ENCODE measurements around the gene SUN3. TPM values are rescaled to one million over a fixed set of nuclear protein-coding genes. Genes with fewer than 3 reads are reported as not detected.

The SUN3 gene
- total and polyA plus RNA-seq, 8 donors, result not detected

GRCh38 chr7:47978790-47979144 is 50.1 kb downstream of the SUN3 start:
- H3K27me3 ChIP-seq, result no peaks in the 10 kb centered on the region
- intact Hi-C loops (cut with DNase I), result no loop called here
- DNase-seq (no peak), ATAC-seq (no peak), FAIRE-seq (no peak)
- peak overlapping the region in 3 of 4 donors; percentile 51 to 81 (median 75) for H3K27ac ChIP-seq
- H3K4me1 ChIP-seq, result peaks cover 0 to 14% (median 8%) of the 10 kb centered on the region in 3 donors
- WGBS, 2 donors, result 2 to 4% methylated on average over 4 of the region's 4 CpGs
- H3K36me3 ChIP-seq, result peaks cover 0 to 41% (median 20%) of the 10 kb centered on the region in 3 donors
- no peaks in the 10 kb centered on the region for H3K9me3 ChIP-seq
- TF ChIP-seq CTCF (IDR thresholded peaks at IDR 0.05), result no peak
- peak overlapping the region; percentile 38 to 76 (median 51) for H3K4me3 ChIP-seq

GRCh38 chr7:47973739-47974138 is 55.2 kb downstream of the SUN3 start:
- peaks cover 0 to 53% (median 27%) of the 10 kb centered on the region in 3 donors for H3K36me3 ChIP-seq
- ATAC-seq, result no peak
- no peak for DNase-seq

GRCh38 chr7:47970761-47971160 is 58.1 kb downstream of the SUN3 start:
- H3K27me3 ChIP-seq, result no peaks in the 10 kb centered on the region
- H3K36me3 ChIP-seq, result peaks cover 0 to 50% (median 19%) of the 10 kb centered on the region in 3 donors
- ATAC-seq (peak in 1 of 4 donors; percentile 28), FAIRE-seq (peak; percentile 39), DNase-seq (no peak)
- TF ChIP-seq CTCF (IDR thresholded peaks at IDR 0.05), result no peak
- intact Hi-C loops (cut with DNase I), result no loop called here
- WGBS, 2 donors, result 66 to 71% methylated on average over 1 of the region's 1 CpG
- H3K4me3 ChIP-seq, result no peak overlapping the region
- H3K4me1 ChIP-seq, result no peaks in the 10 kb centered on the region
- peak overlapping the region in 2 of 4 donors; percentile 29 to 47 for H3K27ac ChIP-seq
- H3K9me3 ChIP-seq, result no peaks in the 10 kb centered on the region

More at GRCh38 chr7:47973739-47974138, 55.2 kb downstream of the SUN3 start:
- H3K27me3 ChIP-seq, result no peaks in the 10 kb centered on the region
- no peak for FAIRE-seq
- H3K4me1 ChIP-seq, result peaks cover 0 to 12% (median 6%) of the 10 kb centered on the region in 3 donors
- no peak for TF ChIP-seq CTCF (IDR thresholded peaks at IDR 0.05)
- no peak overlapping the region for H3K27ac ChIP-seq
- intact Hi-C loops (cut with DNase I), result no loop called here
- H3K4me3 ChIP-seq, result no peak overlapping the region
- no peaks in the 10 kb centered on the region for H3K9me3 ChIP-seq
- WGBS, 2 donors, result 64 to 88% methylated on average over 1 of the region's 1 CpG

- H3K9me3 ChIP-seq, result no peaks in the 10 kb centered on the region
- DNase-seq (peak in 3 of 6 donors; percentile 53 to 71 (median 54)), ATAC-seq (peak in 3 of 4 donors; percentile 78 to 82 (median 81)), FAIRE-seq (no peak)
- no peak overlapping the region for H3K4me3 ChIP-seq
- H3K36me3 ChIP-seq, result peaks cover 0 to 51% (median 23%) of the 10 kb centered on the region in 3 donors
- H3K27ac ChIP-seq, result no peak overlapping the region
- 68 to 72% methylated on average over 5 of the region's 5 CpGs for WGBS, 2 donors
- no peaks in the 10 kb centered on the region for H3K27me3 ChIP-seq
- TF ChIP-seq CTCF (IDR thresholded peaks at IDR 0.05), result peak; percentile 20 to 72 (median 59)
- H3K4me1 ChIP-seq, result no peaks in the 10 kb centered on the region
- intact Hi-C loops (cut with DNase I), result no loop called here
These were observed 59.8 kb downstream of the SUN3 start for GRCh38 chr7:47968847-47969774.

- intact Hi-C loops (cut with DNase I), result no loop called here
- H3K36me3 ChIP-seq, result peaks cover 3 to 48% (median 19%) of the 10 kb centered on the region in 3 donors
- ATAC-seq (no peak), FAIRE-seq (no peak), DNase-seq (no peak)
- H3K4me3 ChIP-seq, result no peak overlapping the region
- TF ChIP-seq CTCF (IDR thresholded peaks at IDR 0.05), result no peak
- WGBS, 2 donors, result 86 to 87% methylated on average over 2 of the region's 2 CpGs
- H3K27ac ChIP-seq, result no peak overlapping the region
- H3K9me3 ChIP-seq, result no peaks in the 10 kb centered on the region
- no peaks in the 10 kb centered on the region for H3K27me3 ChIP-seq
- H3K4me1 ChIP-seq, result no peaks in the 10 kb centered on the region
These were observed 61.2 kb downstream of the SUN3 start for GRCh38 chr7:47967708-47968107.

Measured in pancreas (tissue), 10 donors.